Activated CD4-positive, CD25-positive, alpha-beta regulatory T cell treated with anti-CD3 and anti-CD28 coated beads, Interleukin-2, amount 50 U/mL, for 72 hours (primary cell): ENCODE data around the gene DAP.
"Not testable (repeated sequence)": the region's sequence is repeated elsewhere in the genome, so short reads cannot be mapped to it uniquely, and the experiment has no call there.

Experiments
- DNase-seq: peaks from one replicate; pipeline ENCODE4 v3.0.0; 2021

DAP gene, protein sequence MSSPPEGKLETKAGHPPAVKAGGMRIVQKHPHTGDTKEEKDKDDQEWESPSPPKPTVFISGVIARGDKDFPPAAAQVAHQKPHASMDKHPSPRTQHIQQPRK

DNA sequence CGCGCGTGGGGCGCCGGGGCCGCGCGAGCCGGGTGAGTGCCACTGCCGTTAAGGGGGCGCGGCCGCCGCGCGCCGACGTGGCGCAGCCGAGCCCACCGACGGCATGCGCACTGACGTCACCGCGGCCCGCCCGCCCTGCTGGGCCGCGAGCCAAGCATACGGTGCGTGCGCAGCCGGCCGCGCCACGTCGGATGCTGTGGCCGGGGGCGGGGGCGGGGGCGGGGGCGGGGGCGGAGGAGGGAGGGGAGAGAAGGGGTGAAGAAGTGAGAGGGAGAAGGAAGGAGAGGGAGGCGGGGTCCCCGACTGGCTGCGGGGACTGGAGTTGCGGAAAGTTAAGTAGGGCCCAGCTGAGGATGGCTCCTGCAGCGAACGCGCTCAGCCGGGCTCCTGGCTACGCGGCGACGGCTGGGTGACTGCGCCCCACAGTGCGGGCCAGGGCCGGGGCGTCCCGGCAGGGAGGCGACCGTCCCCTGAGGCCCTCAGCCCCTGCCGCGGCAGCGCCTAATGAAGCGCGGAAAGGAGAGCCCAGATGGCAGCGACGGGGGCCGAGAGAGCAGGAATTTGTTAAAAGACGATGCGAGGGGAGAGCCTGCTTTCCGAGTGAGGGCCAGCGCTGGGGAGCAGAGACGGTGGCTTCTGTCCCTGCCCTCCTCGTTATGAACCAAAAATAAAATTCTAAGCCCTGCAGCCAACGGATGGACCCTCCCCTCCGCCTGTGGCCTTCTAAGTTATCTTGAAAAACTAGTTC is at the start of gene DAP:
Gene DAP (minus strand): TSS at position 50 of the 748 bp plus-strand sequence. CDS start 166 bp downstream, outside the sequence.
- peak; percentile 90 for DNase-seq

DNA sequence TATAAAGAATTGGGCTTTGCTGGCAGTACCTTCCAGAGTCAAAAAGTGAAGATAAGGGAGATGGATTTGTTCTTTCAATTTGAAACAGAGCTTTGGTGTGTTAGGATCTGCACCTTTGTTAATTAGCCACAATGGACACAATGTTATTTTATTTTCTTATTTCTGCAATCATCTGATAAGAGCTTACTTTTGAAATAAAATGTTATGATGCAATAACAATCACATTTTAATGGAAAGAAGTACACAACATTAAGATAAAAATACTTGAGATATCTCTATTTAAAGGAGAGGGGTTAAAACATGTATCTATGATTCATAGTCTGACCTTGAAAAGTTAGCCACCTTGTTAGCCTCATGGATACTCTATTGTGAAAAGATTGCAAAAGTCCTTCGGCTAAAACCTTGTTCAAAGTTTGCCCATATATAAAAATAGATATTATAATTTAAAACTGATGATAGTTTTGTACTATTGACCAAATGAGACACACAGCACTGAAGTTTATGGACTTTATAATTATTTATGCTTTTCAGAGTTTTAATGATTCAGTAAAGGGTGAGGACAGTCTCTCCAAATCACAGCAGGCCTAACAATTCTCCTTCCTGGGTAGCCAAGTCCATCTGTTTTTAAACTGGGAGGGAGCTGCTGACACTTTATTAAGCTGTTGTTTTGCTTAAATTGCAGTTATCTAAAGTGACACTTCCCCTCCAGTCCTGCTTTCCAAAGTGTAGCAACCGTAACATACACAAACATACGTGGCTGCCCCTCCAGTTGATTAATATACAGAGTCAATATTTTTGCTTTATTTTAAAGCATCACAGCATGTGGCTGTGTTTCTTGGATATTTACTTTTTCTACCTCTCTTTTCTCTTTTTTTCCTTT is 47.6 kb upstream of the DAP start:
- no peak for DNase-seq

DNA sequence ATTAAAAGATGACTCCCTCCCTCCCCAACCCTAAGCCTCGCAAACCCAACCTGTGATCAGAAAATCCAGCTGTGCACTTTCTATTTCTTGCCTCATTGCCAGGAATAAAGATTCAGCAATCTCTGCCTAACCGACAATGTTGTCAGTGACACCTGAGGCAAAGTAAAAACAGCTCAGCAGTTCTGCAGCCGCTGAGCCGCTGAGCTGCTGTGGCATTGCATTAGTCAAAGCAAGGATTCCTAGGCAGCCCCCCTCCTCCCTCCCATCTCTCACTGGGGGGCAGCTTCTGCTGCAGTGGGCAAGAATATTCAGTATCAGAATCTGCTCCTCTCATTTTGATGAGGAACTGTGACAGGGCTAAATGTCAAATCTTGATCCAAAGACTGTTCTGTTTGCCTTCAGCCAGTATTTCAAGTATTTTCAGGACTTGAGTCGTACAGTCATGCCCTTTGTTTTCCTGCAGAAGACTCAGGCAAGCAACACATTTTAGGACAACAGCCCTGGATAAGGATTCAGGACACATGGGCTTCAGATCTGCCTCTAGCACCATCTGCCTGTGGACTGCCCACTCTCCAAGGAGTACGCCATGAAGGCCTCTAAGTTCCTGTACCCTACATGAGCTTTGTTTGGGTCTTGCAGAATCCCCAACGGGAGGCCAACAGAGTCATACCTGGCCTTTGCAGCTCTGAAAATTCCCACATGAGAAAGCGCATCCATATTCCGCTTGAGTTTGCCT is 41.1 kb upstream of the DAP start:
- no peak for DNase-seq

DNA sequence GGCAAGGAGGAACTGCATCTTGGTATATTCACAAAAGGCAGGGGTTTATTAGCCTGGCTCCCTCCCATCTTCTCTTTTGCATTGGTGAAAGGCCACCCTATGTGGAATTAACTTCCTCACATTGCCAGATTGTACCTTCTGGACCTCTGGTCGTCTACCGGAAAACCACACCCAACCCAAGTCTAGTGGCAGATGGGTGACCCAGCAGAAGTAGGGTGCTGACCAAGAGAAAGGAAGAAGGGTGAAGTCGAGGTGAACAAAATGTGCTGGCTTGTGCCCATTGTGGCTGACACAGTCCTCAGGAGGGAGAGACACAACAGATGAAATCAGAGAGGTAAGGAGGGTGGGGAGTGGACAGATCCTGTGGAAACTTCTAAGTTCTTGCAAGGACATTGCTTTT is 39.8 kb upstream of the DAP start:
- no peak for DNase-seq

DNA sequence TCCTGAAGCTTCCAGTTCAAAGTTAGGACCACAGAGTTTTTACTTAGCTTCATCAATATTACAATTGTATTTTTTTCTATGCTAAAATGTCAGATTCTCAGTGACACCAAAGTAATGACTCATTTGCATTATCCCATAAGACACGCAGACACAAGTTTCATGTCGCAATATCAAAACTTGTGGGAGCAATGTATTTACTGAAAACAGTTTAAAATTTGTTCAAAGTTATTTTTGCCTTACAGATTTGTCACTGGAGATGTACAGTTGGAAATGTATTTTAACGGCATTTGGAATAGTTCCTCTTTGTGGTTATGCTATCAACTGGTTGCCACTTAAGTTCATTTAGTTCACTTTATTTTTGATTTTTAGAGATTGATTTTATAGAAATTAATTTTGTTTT is 36.2 kb upstream of the DAP start:
- DNase-seq = no peak

DNA sequence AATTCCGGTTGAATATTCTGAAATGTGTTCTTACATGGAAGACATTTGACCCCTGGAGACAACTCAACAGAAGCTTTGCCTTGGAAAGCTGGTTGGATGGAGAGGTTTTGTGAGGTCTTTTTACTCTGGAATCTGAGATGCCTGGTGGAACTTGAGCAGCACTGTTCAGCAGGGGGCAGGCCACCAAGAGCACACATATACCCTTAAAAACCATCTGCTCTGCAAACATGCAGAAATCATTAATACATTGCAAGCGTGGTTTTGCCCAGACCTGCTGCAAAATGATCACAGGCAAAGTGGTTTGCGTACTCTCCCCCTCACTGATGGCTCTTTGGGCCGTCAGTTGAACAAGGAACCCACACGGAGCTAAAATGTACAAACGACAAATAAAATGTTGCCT is 32.8 kb upstream of the DAP start:
- no peak for DNase-seq

DNA sequence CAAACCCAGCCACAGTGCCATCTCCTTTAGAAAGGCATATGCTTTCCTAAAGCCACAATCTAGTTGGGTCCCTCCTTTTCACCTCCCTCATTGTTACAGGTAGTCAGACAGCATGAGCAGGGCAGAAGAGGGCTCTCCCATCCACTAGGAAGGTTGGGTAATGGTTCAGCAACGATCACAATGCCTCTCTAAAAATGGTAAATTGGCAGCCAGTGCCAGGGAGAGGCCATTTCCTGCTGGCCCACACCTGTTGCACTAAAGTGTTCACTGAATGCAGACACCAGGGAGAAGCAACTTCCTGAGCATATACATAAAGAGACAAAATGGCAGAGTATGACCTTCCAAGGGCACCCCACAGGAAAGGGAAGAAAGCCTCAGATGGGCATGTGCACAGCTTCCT is 31.3 kb upstream of the DAP start:
- no peak for DNase-seq

DNA sequence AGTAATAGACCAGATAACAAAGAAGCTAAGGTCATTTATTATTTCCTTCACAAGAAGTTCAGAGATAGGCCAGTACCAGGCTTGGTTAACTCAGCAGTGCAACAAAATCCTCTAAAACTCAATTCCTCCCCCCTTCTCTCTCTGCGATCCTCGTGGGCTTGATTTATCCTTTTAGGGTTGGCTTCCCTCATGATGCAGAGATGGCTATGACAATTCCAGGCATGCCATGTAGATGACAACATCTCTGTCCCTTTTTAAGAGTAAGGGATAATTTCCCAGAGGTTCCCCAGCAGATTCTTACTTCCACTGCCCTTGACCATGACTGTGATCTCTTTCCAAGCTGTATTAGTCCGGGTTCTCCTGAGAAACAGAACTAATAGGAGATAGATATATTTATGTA is 28.7 kb upstream of the DAP start:
- DNase-seq = no peak

DNA sequence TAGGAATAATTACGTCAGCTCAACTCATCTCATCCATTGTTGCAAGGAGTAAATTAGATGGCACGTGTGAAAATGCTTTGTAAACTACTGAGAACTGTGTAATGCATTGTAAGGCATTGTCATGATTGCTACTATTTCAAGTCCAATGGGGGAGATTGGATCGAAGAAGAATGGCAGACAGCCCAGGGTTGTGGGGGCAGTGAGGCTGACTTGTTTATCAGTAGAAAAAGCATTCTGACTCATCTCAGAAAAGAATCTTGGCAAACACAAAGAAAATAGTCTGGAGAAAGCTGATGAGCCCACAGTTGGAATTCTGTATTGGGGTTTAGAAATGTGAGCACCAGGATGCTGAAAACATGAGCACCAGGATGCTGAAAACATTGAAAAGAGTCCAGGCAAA is 28.0 kb upstream of the DAP start:
- DNase-seq = no peak

DNA sequence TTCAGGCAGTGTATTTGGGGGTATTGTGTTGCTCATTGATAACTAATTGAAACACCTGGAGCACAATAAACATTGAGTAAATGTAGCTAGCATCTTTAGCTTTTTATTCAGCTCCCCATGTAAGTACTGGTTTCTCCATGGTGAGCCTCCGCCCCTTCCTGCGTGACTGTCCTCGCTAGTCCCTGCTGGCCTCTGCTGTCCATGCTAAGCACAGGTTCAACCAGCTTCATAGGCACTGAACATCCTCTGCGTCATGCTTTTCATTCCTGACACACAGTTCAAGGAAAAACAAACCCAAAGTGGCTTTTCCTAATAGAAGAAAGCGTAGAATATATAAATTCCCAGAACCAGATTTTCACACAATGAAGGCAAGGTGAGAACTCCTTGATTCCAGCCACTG is 27.3 kb upstream of the DAP start:
- DNase-seq = no peak

DNA sequence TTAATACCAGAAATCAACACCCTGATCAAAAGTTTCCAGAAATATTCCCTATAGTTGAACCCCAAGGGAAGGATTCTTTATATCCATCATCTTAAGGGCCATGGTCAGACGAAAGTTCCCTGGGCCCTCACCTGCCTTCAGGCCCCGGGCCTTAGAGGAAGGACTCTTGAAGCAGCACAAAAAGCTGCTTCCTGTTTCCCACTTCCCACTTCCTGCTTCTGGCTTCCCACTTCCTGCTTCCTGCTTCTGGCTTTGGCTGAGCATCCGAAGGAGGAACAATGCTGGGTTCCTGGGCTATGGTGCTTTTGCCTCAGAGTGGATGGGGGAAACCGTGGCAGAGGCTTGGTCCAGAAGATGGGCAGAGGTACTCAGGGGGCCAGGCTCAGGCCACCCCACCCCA is 25.8 kb upstream of the DAP start:
- no peak for DNase-seq

DNA sequence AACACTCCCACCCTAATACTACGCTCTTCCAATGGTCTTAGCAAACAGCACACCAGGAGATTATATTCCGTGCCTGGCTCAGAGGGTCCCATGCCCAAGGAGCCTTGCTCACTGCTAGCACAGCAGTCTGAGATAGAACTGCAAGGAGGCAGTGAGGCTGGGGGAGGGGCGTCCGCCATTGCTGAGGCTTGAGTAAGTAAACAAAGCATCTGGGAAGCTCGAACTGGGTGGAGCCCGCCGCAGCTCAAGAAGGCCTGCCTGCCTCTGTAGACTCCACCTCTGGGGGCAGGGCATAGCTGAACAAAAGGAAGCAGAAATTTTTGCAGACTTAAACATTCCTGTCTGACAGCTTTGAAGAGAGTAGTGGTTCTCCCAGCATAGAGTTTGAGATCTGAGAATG is 19.2 kb upstream of the DAP start:
- DNase-seq = not testable (repeated sequence)

DNA sequence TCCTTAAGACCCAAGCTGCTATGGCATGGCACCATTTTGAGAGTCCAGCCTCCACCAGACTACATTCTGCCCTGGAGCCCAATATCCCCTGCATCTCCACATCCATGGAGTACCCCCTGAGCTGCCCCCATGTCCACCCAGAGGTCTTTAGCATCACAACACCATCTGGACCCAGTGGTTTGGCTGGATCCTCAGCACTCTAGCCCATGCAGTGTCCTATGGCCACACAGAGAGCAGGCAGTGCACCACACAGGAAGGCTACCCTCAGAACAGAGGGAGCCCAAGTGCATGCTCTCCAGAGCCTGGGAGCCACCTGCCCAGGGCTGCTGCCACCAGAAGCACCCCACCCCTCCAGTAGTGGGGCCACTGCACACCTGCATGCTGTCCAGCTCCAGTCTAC is 18.6 kb upstream of the DAP start:
- no peak for DNase-seq

DNA sequence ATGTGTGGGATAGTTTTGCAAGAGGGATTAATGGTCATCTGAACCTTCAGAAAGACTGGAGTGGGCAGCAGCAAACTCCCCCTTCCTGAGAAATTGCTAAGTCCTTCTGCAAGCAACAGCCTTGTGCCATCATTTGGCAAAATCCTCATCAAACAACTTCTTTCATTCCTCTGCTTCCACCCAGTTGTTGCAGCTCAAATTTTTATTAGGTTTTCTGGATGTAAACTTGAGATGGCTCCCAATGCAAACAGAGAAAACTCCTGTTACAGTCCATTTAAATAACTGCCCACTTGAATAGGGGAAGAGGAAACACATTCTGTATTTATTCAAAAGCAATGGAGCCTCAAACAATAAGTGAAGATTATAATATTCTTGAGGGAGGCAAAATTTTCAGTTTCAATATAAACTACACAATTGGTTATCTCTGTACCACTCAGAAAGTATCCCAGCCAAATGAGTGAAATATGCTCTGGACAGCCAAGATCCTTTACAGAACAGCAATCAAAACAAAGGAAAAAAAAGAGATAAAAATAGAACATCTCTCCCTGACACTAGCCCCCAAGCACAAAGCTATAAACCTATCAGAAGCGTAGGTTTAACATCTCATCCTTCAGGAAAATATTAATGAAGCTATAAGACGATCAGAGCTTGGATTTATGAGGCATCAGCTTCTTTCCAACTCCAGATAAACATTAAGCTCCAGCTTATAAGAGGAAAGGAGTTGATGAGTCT is 17.3 kb upstream of the DAP start:
- no peak for DNase-seq

DNA sequence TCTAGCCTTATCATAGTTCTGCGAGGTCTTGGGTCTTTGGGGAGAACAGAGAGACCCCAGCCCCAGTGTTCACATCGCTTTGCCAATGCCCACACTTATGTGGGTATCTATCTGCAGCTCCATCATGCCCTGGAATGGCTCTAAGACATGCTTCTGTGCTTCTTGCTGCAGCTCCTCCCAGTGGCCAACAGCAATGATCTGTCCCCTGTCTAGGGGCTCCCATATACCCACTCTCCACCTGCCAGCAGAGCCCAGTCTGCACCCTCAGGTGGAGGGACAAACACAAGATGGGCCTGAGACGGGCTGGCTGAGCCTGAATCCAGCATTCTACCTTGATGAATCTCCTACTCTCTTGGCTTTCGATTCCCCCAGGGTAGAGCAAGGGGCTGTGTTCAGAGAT is 14.6 kb upstream of the DAP start:
- no peak for DNase-seq

DNA sequence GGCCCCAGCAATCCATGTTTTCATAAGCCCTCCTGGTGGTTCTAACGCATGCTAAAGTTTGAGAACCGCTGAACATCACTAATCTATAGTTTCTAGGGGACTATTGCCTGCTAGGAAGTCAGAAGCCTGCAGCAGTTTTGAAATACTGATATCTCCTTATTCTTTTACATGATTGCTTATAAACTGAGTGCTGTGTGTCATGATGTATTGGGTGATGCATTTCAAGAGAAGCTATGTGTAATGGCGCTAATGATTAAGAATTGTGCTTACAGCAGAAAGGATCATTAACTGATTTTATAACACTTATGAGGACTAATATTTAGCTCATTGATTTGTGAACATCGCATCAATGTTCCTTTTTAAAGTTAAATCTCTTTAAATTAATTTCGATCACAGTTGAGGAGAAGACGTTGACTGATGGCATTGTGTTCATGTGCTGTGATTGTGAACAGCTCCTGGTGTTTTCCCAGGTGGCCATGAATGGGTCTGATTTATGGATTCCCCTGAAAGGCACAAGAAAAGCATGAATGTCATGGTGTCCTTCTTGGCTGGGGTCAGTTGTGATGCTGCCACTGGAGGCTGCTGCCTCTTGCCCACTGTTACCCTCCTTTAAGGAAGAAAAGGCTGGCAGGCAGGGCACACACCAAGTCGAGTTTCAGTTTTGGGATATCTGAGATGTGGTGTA is 12.0 kb upstream of the DAP start:
- no peak for DNase-seq

DNA sequence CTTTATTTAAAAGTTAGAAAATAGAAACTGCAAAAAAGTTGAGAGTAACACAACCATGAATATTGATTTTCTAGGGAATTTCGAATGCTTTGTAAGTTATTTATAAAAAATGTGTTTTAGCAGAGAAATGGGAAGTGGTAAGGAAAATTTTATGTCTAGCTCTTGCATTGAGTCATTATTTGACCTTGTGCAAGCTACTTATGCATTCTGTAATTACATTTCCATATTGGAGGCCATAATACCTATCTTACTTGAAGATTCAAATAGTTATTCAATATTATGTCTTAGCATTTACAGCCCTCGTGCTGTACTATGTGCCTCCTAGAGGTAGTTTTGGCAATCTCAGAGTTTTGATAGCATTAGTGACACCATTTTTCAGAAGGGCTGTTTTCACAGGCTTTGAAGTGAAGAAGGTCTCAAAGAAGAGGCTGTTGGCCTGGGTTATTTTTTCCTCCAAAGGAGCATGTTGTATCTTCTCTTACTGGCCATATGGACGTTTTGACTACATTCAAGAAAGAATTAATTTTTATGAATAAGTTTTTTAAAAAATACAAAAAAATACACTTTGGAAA is 7.4 kb upstream of the DAP start:
- no peak for DNase-seq

DNA sequence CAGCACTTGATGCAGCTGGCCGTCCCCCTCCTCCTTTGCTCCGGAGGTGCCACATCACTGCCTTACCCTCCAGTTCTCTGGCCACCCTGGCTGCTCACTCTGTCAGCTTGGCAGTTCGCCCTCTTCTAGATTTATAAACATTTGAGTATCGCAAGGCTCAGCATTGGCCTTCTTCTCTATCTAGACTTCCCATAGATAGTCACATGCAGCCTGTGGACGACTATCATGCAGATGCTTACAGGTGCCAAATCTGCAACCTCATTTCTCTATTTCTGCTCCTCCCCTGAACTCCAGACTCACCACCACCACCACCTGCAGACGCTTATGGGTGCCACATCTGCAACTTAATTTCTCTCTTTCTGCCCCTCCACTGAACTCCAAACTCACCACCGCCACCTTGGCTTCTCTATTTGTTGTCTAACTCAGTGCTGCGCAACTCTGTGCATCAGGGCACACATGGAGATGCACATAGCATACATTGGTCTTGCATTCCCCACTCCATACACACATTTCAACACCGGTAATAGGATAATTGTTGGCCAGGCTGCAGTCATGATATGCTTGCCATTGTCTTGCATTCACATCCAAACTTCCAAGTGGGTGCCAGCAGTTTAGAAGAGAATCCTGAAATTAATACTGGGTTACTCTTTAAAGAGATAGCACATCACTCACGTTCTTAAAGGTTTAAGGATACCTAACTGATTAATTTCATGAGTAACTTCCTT is 1.9 kb upstream of the DAP start:
- no peak for DNase-seq

DNA sequence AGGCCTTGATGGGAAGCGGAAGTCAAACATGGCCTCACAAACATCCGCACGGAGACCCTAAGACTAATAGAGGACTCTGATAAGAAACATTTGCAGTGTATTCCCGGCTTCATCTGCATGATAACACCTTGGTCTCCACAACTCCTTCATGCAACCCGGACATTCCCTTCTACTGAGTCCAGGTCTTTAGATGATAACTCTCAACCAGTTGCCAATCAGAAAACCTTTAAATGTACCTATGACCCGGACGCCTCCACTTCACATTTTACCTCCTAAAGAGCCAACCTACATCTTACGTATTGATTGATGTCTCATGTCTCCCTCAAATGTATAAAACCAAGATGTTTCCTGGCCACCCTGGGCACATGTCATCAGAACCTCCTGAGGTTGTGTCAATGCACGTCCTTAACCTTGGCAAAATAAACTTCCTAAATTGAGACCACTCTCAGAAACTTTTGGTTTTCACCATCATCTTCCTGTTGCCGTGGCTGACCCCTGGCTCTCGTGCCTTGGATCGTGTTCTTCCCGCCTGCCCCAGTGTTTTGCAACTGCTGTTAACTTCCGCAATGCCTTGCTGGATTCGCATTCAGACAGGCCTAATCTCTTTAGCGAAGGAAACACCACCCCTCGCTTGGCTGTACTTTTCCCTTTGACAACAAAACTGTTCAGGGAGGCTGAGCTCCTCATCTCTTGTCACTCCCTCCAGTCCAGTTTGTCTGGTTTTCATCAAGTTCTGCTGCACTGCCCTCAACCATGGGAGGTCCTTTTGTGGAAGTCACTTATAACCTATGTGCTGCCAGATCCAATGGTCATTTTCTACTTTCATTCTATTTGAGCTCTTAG is 1.1 kb upstream of the DAP start:
- DNase-seq = no peak

DNA sequence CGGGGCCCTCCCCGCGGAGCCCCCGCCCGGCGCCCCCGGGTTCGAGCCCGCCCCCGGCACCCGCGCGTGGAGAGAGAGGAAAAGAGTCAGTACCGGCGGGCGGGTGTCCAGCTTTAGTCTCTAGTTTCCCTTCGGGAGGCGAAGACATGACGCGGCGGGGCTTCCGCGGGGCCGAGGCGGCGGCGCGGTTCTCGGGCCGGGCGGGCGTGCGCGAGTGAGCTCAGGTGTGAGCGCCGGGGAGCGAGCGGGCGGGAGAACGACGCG is 181 bp downstream of the DAP start:
- no peak for DNase-seq
